ENCODE results near the gene SLC12A5. TPM values are rescaled to one million over a fixed set of nuclear protein-coding genes. Genes with fewer than 3 reads are reported as not detected.

SLC12A5 gene
- total RNA-seq, 1 donor from 2014 or later = 10.4 TPM

DNA sequence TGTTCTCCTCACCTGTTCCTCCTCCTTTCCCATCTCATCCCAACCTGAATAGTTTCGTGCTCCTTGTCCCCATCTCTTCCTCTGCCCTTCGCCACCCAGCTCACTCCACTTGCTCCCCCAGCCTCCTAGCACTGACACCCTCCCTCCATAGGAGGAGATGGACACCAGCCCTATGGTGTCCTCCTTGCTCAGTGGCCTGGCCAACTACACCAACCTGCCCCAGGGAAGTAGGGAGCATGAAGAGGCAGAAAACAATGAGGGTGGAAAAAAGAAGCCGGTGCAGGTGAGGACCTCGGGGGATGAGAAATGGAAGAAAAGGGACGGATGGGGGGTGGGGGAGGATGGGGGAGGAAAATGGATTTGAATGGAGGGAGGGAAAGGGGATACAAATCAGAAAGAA lies 6.2 kb downstream of the SLC12A5 start:
- H3K4me3 Mint-ChIP-seq (ENCODE audit: unreplicated experiment) = no peak overlapping the region
- H3K27me3 Mint-ChIP-seq (ENCODE audit: unreplicated experiment) = peaks cover 29% of the 10 kb centered on the region
- DNase-seq = no peak
- TF ChIP-seq, protein P1, sequence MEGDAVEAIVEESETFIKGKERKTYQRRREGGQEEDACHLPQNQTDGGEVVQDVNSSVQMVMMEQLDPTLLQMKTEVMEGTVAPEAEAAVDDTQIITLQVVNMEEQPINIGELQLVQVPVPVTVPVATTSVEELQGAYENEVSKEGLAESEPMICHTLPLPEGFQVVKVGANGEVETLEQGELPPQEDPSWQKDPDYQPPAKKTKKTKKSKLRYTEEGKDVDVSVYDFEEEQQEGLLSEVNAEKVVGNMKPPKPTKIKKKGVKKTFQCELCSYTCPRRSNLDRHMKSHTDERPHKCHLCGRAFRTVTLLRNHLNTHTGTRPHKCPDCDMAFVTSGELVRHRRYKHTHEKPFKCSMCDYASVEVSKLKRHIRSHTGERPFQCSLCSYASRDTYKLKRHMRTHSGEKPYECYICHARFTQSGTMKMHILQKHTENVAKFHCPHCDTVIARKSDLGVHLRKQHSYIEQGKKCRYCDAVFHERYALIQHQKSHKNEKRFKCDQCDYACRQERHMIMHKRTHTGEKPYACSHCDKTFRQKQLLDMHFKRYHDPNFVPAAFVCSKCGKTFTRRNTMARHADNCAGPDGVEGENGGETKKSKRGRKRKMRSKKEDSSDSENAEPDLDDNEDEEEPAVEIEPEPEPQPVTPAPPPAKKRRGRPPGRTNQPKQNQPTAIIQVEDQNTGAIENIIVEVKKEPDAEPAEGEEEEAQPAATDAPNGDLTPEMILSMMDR (IDR thresholded peaks at IDR 0.05; ENCODE audit: partially characterized antibody, unreplicated experiment) = no peak
- H3K4me1 Mint-ChIP-seq (ENCODE audit: low read depth, unreplicated experiment) = no peaks in the 10 kb centered on the region
- no peak overlapping the region for H3K27ac Mint-ChIP-seq (ENCODE audit: unreplicated experiment)
- peaks cover 2% of the 10 kb centered on the region for H3K9me3 Mint-ChIP-seq (ENCODE audit: unreplicated experiment)
- H3K36me3 Mint-ChIP-seq (ENCODE audit: unreplicated experiment) = peaks cover 5% of the 10 kb centered on the region

DNA sequence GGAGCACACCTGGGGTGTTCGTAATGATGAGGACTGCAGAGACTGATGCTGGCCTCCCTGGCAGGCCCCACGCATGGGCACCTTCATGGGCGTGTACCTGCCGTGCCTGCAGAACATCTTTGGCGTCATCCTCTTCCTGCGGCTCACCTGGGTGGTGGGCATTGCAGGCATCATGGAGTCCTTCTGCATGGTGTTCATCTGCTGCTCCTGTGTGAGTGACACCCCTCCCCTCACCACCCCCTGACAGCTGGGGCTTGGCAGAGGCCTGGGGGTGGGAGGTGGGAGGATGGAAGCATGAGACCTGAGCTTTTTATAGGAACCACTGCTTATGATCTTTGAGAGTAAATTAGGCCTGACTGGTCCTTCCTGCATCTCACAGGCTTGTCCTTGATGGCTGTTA lies 6.7 kb downstream of the SLC12A5 start:
- H3K27me3 Mint-ChIP-seq (ENCODE audit: unreplicated experiment) = peaks cover 32% of the 10 kb centered on the region
- no peaks in the 10 kb centered on the region for H3K4me1 Mint-ChIP-seq (ENCODE audit: low read depth, unreplicated experiment)
- TF ChIP-seq, protein P1 (IDR thresholded peaks at IDR 0.05; ENCODE audit: partially characterized antibody, unreplicated experiment) = no peak
- peaks cover 2% of the 10 kb centered on the region for H3K9me3 Mint-ChIP-seq (ENCODE audit: unreplicated experiment)
- H3K4me3 Mint-ChIP-seq (ENCODE audit: unreplicated experiment) = no peak overlapping the region
- H3K27ac Mint-ChIP-seq (ENCODE audit: unreplicated experiment) = no peak overlapping the region
- no peak for DNase-seq
- peaks cover 5% of the 10 kb centered on the region for H3K36me3 Mint-ChIP-seq (ENCODE audit: unreplicated experiment)

DNA sequence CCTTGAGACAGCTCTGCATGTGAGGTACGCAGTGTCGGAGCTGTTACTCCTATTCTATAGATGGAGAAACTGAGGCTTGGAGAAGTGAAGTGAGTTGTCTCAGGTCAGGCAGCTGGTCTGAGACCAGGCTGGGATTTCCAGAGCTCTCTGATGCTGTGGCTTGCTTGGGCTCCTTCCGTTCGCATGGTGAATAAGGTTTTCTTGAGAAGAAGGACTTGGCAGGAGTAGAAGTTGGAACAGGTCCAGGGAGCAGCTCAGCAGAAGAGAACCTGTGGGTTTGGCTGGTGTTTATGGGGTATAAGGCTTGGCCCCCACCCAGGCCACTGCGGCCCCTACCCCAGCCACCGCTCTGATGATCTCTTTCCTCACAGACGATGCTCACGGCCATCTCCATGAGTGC lies 7.4 kb downstream of the SLC12A5 start:
- Mint-ChIP-seq H3K9me3 (ENCODE audit: unreplicated experiment) (peaks cover 2% of the 10 kb centered on the region), H3K27me3 (ENCODE audit: unreplicated experiment) (peaks cover 37% of the 10 kb centered on the region), H3K4me3 (ENCODE audit: unreplicated experiment) (no peak overlapping the region)

DNA sequence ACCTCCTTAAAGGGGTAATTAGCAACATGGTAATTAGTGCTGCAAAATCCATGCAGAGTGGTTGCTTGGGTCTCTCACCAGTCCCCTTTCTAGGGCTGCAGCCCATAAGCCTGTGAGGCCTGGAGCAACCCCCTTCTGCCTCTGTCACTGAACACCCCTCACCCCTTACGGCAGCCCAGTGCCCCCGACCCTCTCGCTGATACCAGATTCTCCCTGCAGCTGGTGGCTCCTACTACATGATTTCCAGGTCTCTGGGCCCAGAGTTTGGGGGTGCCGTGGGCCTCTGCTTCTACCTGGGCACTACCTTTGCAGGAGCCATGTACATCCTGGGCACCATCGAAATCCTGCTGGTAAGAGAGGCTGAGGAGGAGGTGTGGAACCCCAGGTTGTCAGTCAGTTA lies 8.0 kb downstream of the SLC12A5 start:
- H3K4me3 Mint-ChIP-seq (ENCODE audit: unreplicated experiment) = no peak overlapping the region
- H3K36me3 Mint-ChIP-seq (ENCODE audit: unreplicated experiment) = peaks cover 13% of the 10 kb centered on the region
- no peak overlapping the region for H3K27ac Mint-ChIP-seq (ENCODE audit: unreplicated experiment)
- no peak for DNase-seq
- H3K27me3 Mint-ChIP-seq (ENCODE audit: unreplicated experiment) = peaks cover 41% of the 10 kb centered on the region
- TF ChIP-seq, protein P1 (IDR thresholded peaks at IDR 0.05; ENCODE audit: partially characterized antibody, unreplicated experiment) = no peak
- H3K9me3 Mint-ChIP-seq (ENCODE audit: unreplicated experiment) = peaks cover 2% of the 10 kb centered on the region
- H3K4me1 Mint-ChIP-seq (ENCODE audit: low read depth, unreplicated experiment) = no peaks in the 10 kb centered on the region

More for the DNA sequence above, 7.4 kb downstream of the SLC12A5 start:
- TF ChIP-seq, protein P1 (IDR thresholded peaks at IDR 0.05; ENCODE audit: partially characterized antibody, unreplicated experiment) = no peak
- peaks cover 7% of the 10 kb centered on the region for H3K36me3 Mint-ChIP-seq (ENCODE audit: unreplicated experiment)
- H3K4me1 Mint-ChIP-seq (ENCODE audit: low read depth, unreplicated experiment) = no peaks in the 10 kb centered on the region
- no peak for DNase-seq
- H3K27ac Mint-ChIP-seq (ENCODE audit: unreplicated experiment) = no peak overlapping the region

DNA sequence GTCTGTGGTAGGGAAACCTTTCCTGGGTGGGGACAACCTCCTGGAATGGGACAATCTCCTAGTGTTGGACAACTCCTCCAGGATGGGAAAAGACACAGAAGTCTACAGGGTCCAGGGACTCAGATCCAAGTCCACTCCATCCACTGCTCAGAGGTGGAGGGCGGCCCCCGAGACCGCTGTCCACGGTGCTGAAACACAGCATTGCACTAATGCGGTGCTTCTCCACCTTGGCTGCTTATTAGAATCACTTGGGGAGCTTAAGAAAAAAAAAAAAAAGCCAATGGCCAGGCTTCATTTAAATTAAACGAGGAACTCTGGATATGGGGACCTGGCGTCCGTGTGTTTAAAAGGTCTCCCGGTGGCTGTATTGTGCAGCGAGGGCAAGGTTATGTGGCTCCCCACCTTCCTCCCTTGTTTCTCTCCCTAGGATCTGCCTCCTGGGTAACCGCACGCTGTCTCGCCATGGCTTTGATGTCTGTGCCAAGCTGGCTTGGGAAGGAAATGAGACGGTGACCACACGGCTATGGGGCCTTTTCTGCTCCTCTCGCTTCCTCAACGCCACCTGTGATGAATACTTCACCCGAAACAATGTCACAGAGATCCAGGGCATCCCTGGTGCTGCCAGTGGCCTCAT lies 12.0 kb downstream of the SLC12A5 start:
- H3K4me3 Mint-ChIP-seq (ENCODE audit: unreplicated experiment) = no peak overlapping the region
- H3K4me1 Mint-ChIP-seq (ENCODE audit: low read depth, unreplicated experiment) = peaks cover 6% of the 10 kb centered on the region

More for the DNA sequence above, 12.0 kb downstream of the SLC12A5 start:
- H3K27ac Mint-ChIP-seq (ENCODE audit: unreplicated experiment) = no peak overlapping the region
- TF ChIP-seq, protein P1 (IDR thresholded peaks at IDR 0.05; ENCODE audit: partially characterized antibody, unreplicated experiment) = no peak
- DNase-seq = no peak
- peaks cover 7% of the 10 kb centered on the region for H3K36me3 Mint-ChIP-seq (ENCODE audit: unreplicated experiment)
- H3K27me3 Mint-ChIP-seq (ENCODE audit: unreplicated experiment) = peaks cover 28% of the 10 kb centered on the region
- no peaks in the 10 kb centered on the region for H3K9me3 Mint-ChIP-seq (ENCODE audit: unreplicated experiment)
